ENCODE results near the gene FAM120B. TPM values are rescaled to one million over a fixed set of nuclear protein-coding genes. Genes with fewer than 3 reads are reported as not detected.

The FAM120B gene
- total and polyA plus RNA-seq, 2 experiments from 2014 or later: 17.1 to 29.1 TPM

DNA sequence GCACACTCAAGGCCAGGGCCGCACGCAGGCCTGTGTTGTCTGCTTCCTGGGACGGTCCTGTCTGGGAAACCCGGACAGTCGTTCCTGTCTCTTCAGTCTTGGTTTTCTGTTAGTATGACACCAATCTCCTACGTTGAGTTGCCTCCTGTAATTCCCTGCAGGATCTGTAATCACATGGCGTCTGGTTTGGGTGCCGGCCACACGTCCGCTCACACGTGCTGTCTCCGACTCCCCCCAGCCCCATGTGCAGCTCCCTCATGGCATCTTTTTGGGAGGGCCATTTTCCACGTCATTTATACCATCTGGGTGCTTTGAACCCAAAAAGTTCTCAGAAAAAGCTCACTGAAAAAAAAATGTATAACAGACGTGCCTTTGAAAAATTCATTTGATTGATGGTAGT lies 38.9 kb upstream of the FAM120B start:
- H3K27ac ChIP-seq: no peak overlapping the region
- no peak for TF ChIP-seq EZH2phosphoT487 (IDR thresholded peaks at IDR 0.05; ENCODE audit: insufficient read depth, low read depth)
- no peak for TF ChIP-seq EZH2 (IDR thresholded peaks at IDR 0.05; ENCODE audit: insufficient read depth, poor library complexity, severe bottlenecking)
- no peaks in the 10 kb centered on the region for H3K27me3 ChIP-seq (replicated peaks; ENCODE audit: insufficient read depth)
- H2AFZ ChIP-seq: no peak overlapping the region
- H3K9ac ChIP-seq: no peak overlapping the region
- no peak overlapping the region for H3K4me3 ChIP-seq
- 59 to 61% methylated on average over 12 to 14 of the region's 14 CpGs for WGBS, 2 experiments (ENCODE audit: low coverage in 1 of 2, low lambda C conversion rate in 2 of 2, missing lambda C conversion rate in 2 of 2)
- no peak for DNase-seq
- H3K36me3 ChIP-seq (ENCODE audit: low read depth): no peaks in the 10 kb centered on the region
- H3F3A ChIP-seq (ENCODE audit: insufficient read depth): no peaks in the 10 kb centered on the region
- H4K20me1 ChIP-seq (ENCODE audit: insufficient read depth): no peaks in the 10 kb centered on the region
- no peaks in the 10 kb centered on the region for H3K9me3 ChIP-seq (ENCODE audit: low read depth)
- H3K4me1 ChIP-seq (ENCODE audit: insufficient read depth): no peaks in the 10 kb centered on the region
- in situ Hi-C loops (cut with MboI): no loop called here
- H3K79me2 ChIP-seq (ENCODE audit: insufficient read depth): no peaks in the 10 kb centered on the region
- no peaks in the 10 kb centered on the region for H3K9me2 ChIP-seq (ENCODE audit: insufficient read depth)
- H3K4me2 ChIP-seq (ENCODE audit: unreplicated experiment): no peak overlapping the region

DNA sequence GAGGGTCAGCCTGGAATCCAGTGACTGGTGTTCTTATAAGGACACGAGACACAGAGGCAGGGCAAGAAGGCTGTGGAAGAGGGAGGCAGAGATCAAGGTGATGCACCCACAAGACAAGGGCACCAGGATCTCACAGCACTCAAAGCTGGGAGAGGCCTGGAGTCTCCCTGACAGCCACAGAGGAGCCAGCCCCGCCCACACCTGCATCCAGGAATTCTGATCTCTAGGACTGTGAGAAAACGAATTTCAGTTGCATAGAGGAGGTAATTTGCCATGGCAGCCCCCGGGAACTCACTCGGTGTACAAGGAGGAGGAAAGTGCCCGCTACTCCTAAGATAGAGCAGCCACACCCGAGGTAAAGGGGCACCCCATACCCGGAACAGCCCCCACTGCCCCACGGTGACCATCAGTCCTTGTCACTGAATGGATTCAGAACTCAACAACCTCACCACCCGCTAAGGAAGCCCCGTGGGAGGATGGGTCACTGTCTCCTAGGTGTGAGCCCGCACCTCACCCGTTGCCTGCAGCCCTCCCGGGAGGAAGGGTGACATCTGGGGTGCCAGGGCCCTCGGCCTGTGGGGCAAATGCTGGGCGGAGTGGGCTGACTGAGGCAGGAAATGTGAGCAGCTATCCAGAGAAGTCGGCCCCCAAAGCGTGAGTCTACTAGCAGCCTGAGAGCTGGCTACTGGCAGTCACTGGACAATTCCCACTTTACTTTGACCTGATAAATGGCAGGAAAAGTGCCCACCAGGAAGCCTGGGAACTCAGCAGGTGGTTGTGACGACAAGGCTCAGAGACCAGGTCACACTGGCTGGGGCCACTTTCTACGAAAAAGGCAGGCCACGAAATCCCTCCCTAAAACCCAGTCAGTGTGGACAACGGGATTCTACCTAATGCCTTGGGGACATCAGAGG lies 38.1 kb upstream of the FAM120B start:
- no peak overlapping the region for H3K27ac ChIP-seq

DNA sequence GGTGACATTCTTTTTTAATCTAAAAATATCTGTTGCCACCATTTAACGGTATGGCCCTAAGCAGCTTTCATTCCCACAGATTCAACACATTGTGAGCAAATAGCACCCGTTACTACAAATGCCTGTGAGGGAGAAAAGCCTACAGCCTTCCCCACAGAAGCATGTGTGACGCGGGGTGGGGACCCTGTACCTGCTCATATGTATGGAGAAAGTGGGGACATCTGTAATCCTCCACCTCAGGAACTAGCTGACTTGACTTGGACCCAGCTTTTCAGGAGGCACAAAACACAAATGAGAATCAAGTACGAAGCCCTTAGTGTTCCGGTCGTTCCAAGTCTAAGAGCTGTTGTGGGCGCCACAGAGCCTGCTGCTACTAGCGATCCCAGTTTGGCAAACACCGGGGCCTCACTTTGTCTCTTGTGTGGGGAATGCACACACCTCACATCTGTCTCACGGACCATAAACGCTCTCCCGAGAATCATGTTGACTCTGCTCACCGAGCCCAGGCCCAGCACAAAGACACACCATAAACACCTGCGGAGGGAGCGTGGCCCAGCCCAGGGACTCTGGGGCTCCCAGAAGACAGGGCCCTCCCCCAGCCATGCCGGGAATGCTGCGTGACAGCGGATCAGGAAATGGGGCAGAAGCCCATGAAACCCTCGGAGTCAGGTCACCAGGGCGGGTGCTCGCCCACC lies 37.3 kb upstream of the FAM120B start:
- 71 to 74% methylated on average over 19 to 22 of the region's 22 CpGs for WGBS, 2 experiments (ENCODE audit: low coverage in 1 of 2, low lambda C conversion rate in 2 of 2, missing lambda C conversion rate in 2 of 2)
- H3K27ac ChIP-seq: no peak overlapping the region
- no peak overlapping the region for H3K9ac ChIP-seq
- H3K9me3 ChIP-seq (ENCODE audit: low read depth): no peaks in the 10 kb centered on the region
- H3K4me1 ChIP-seq (ENCODE audit: insufficient read depth): no peaks in the 10 kb centered on the region
- H2AFZ ChIP-seq: no peak overlapping the region
- H3K4me2 ChIP-seq (ENCODE audit: unreplicated experiment): no peak overlapping the region
- no peaks in the 10 kb centered on the region for H3K9me2 ChIP-seq (ENCODE audit: insufficient read depth)
- H3F3A ChIP-seq (ENCODE audit: insufficient read depth): no peaks in the 10 kb centered on the region
- DNase-seq: no peak
- peaks cover 8% of the 10 kb centered on the region for H3K27me3 ChIP-seq (replicated peaks; ENCODE audit: insufficient read depth)
- in situ Hi-C loops (cut with MboI): no loop called here
- no peaks in the 10 kb centered on the region for H3K79me2 ChIP-seq (ENCODE audit: insufficient read depth)
- no peak for TF ChIP-seq EZH2 (IDR thresholded peaks at IDR 0.05; ENCODE audit: insufficient read depth, poor library complexity, severe bottlenecking)
- TF ChIP-seq EZH2phosphoT487 (IDR thresholded peaks at IDR 0.05; ENCODE audit: insufficient read depth, low read depth): no peak
- H3K36me3 ChIP-seq (ENCODE audit: low read depth): no peaks in the 10 kb centered on the region
- H3K4me3 ChIP-seq: no peak overlapping the region
- no peaks in the 10 kb centered on the region for H4K20me1 ChIP-seq (ENCODE audit: insufficient read depth)

More for the DNA sequence above, 38.1 kb upstream of the FAM120B start:
- Histone ChIP-seq H3K4me2 (ENCODE audit: unreplicated experiment) (no peak overlapping the region), H3K9me2 (ENCODE audit: insufficient read depth) (no peaks in the 10 kb centered on the region), H3K9me3 (ENCODE audit: low read depth) (no peaks in the 10 kb centered on the region), H3K27me3 (replicated peaks; ENCODE audit: insufficient read depth) (no peaks in the 10 kb centered on the region), H4K20me1 (ENCODE audit: insufficient read depth) (no peaks in the 10 kb centered on the region), H3K79me2 (ENCODE audit: insufficient read depth) (no peaks in the 10 kb centered on the region), H2AFZ (no peak overlapping the region), H3K9ac (no peak overlapping the region), H3K36me3 (ENCODE audit: low read depth) (no peaks in the 10 kb centered on the region), H3K4me1 (ENCODE audit: insufficient read depth) (no peaks in the 10 kb centered on the region), H3K4me3 (no peak overlapping the region), H3F3A (ENCODE audit: insufficient read depth) (no peaks in the 10 kb centered on the region)
- 54 to 56% methylated on average over 22 of the region's 22 CpGs for WGBS, 2 experiments (ENCODE audit: low coverage in 1 of 2, low lambda C conversion rate in 2 of 2, missing lambda C conversion rate in 2 of 2)
- in situ Hi-C loops (cut with MboI): no loop called here
- DNase-seq: no peak
- no peak for TF ChIP-seq EZH2 (IDR thresholded peaks at IDR 0.05; ENCODE audit: insufficient read depth, poor library complexity, severe bottlenecking)
- TF ChIP-seq EZH2phosphoT487 (IDR thresholded peaks at IDR 0.05; ENCODE audit: insufficient read depth, low read depth): no peak

DNA sequence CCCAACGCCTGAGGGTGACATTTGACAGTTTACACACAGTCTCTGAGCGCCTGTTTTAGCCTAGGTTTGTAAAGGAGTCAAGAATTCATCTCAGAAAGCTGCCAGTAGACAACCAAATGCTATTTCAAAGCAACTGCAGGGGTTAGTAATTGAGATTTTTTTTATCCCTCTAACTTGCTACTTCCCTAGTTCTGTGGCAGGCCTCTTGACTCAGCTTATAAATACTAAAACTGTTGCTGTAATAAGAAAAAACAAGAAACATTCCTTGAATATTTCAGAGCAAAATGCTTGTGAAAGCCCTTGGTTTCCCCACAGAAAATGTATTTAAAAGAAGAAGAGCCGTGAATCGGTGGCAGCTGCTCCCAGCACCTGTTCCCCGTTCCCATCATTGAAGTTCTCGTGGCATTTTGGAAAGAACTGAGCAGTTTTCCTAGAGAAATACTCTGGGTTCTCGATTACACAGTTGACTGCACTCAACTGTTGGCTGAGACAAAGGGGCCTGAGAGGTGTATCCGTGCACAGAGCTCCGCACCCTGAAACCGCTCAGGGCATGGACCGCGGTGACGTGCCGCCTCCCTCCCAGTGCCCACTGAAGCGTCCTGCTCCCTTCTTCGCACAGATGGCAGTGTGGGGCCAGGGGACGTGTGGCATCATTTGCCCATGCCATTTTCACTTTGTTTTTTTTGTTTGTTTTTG lies 36.6 kb upstream of the FAM120B start:
- no peaks in the 10 kb centered on the region for H3K9me3 ChIP-seq (ENCODE audit: low read depth)
- H3K9me2 ChIP-seq (ENCODE audit: insufficient read depth): no peaks in the 10 kb centered on the region
- peaks cover 12% of the 10 kb centered on the region for H3K27me3 ChIP-seq (replicated peaks; ENCODE audit: insufficient read depth)
- no peak overlapping the region for H3K4me3 ChIP-seq
- TF ChIP-seq EZH2 (IDR thresholded peaks at IDR 0.05; ENCODE audit: insufficient read depth, poor library complexity, severe bottlenecking) (no peak), EZH2phosphoT487 (IDR thresholded peaks at IDR 0.05; ENCODE audit: insufficient read depth, low read depth) (no peak)
- H4K20me1 ChIP-seq (ENCODE audit: insufficient read depth): no peaks in the 10 kb centered on the region
- no peak overlapping the region for H2AFZ ChIP-seq
- no peak overlapping the region for H3K4me2 ChIP-seq (ENCODE audit: unreplicated experiment)
- H3K9ac ChIP-seq: no peak overlapping the region
- H3K36me3 ChIP-seq (ENCODE audit: low read depth): no peaks in the 10 kb centered on the region
- H3K4me1 ChIP-seq (ENCODE audit: insufficient read depth): no peaks in the 10 kb centered on the region
- H3F3A ChIP-seq (ENCODE audit: insufficient read depth): no peaks in the 10 kb centered on the region
- no peak overlapping the region for H3K27ac ChIP-seq
- no peaks in the 10 kb centered on the region for H3K79me2 ChIP-seq (ENCODE audit: insufficient read depth)
- 71 to 75% methylated on average over 17 of the region's 17 CpGs for WGBS, 2 experiments (ENCODE audit: low coverage in 1 of 2, low lambda C conversion rate in 2 of 2, missing lambda C conversion rate in 2 of 2)
- in situ Hi-C loops (cut with MboI): no loop called here
- DNase-seq: peak; percentile 13
